MCF 10A (cell line): ENCODE data around the gene FAS. TPM values are rescaled to one million over a fixed set of nuclear protein-coding genes. Genes with fewer than 3 reads are reported as not detected.

Experiments used
- BruUV-seq: library from RNA; stranded (reverse); fragments of 400-500 nt; replicated peaks from 2 replicates; lab custom pipeline; 2021; lab: Mats Ljungman, UMichigan
- CTCF ChIA-PET: fragments of 300-600 bp; sonication (Branson Sonifier 250); formaldehyde crosslinking; extraction: SDS; loops from one replicate; lab custom pipeline; 2021; ENCODE audit warnings: antibody characterized with exemption, inconsistent platforms; lab: Yijun Ruan, JAX
- POLR2A ChIA-PET: fragments of 300-600, 350-650 bp; sonication (Branson Sonifier 250); formaldehyde crosslinking; extraction: SDS; loops from one replicate; lab custom pipeline; 2020; ENCODE audit warnings: antibody characterized with exemption, inconsistent platforms; lab: Yijun Ruan, JAX
- DNase-seq: peaks from one replicate; pipeline ENCODE4 v3.0.0-alpha.2; 2018; ENCODE audit not compliant: unreplicated experiment
- H3K27ac Mint-ChIP-seq: one replicate; pipeline ENCODE4 v1.8.0; 2022; ENCODE audit warnings: mild to moderate bottlenecking, low read depth, mixed read lengths; ENCODE audit not compliant: unreplicated experiment
- H3K27me3 Mint-ChIP-seq: one replicate; pipeline ENCODE4 v1.8.0; 2022; ENCODE audit warnings: mixed read lengths; ENCODE audit not compliant: insufficient read depth, unreplicated experiment
- H3K36me3 Mint-ChIP-seq: one replicate; pipeline ENCODE4 v1.8.0; 2022; ENCODE audit warnings: mild to moderate bottlenecking, moderate library complexity, mixed read lengths; ENCODE audit not compliant: insufficient read depth, unreplicated experiment
- H3K4me1 Mint-ChIP-seq: one replicate; pipeline ENCODE4 v1.8.0; 2022; ENCODE audit warnings: mixed read lengths; ENCODE audit not compliant: insufficient read depth, unreplicated experiment
- H3K4me3 Mint-ChIP-seq: one replicate; pipeline ENCODE4 v1.8.0; 2022; ENCODE audit warnings: mild to moderate bottlenecking, moderate library complexity, mixed read lengths; ENCODE audit not compliant: unreplicated experiment
- H3K9me3 Mint-ChIP-seq: one replicate; pipeline ENCODE4 v1.8.0; 2022; ENCODE audit warnings: mixed read lengths; ENCODE audit not compliant: unreplicated experiment
- intact Hi-C: fragments of 100-400 bp; cut with micrococcal nuclease; formaldehyde crosslinking; loops from 2 replicates; pipeline ENCODE4 v1.14.1; 2022
- total RNA-seq: library from RNA; stranded (reverse); gene quantifications from 2 replicates; pipeline ENCODE4 v1.2.3, GENCODE V29; 2022
- TF ChIP-seq, protein P1 (sequence below): fragments of 200-600 bp; IDR thresholded peaks from one replicate; pipeline ENCODE4 v1.8.0; 2022; ENCODE audit warnings: antibody characterized with exemption, mild to moderate bottlenecking; ENCODE audit not compliant: unreplicated experiment

FAS gene
- total RNA-seq, 1 experiment from 2014 or later: 60.2 TPM

DNA sequence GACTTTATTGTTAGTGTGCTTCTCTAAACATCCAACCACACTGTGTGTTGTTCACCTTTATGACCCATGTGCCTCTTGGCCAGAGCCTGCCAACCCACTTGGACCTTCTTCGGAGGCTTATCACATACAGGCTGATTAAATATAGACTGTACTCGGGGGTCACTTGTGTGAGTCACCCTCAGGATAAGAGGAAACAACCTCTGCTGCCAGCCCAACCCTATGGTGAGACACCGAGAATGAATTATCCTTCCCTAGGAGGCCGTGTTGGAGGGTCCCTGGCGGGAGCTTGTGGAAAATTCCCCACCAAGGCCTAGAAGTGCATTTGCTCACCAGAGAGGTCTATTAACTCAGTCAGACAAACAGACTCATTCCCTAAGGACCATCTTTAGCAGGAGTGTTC lies 63.0 kb downstream of the FAS start:
- H3K27me3 Mint-ChIP-seq: no peaks in the 10 kb centered on the region

DNA sequence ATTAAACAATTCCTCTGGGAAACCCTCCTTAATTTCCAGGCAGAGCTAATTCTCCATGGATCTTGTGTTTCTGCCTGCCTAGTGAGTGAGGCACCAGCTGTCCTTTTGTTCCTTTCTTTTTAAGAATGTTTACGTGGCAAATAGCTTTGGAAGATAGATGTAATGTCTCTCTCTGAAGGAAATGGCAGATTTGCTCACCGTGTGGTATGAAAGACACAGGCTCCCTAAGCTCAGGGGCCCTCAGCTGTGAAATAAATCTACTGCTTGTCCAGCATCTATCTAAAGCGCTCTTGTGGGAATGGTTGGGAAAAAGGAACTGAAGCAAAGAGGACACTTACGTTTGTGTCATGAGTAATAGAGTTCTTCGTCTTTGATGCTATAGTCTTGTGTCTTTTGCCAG lies 64.6 kb downstream of the FAS start:
- no peaks in the 10 kb centered on the region for H3K4me1 Mint-ChIP-seq
- no peak for DNase-seq
- no peaks in the 10 kb centered on the region for H3K27me3 Mint-ChIP-seq
- no peak overlapping the region for H3K4me3 Mint-ChIP-seq
- ChIA-PET POLR2A (interaction anchor here (0.9 to 1.3 kb wide), 4 partner anchors 10 to 110 kb away, joined by 3 to 4 read pairs (median 4); no protein-coding TSS in a partner anchor), CTCF (interaction anchor here (0.7 to 1.6 kb wide), 3 partner anchors 17 to 1963 kb away, joined by 3 read pairs; no protein-coding TSS in a partner anchor)
- no peaks in the 10 kb centered on the region for H3K9me3 Mint-ChIP-seq
- intact Hi-C loops: no loop called here
- no peak overlapping the region for H3K27ac Mint-ChIP-seq
- H3K36me3 Mint-ChIP-seq: peaks cover 12% of the 10 kb centered on the region
- TF ChIP-seq, protein P1, sequence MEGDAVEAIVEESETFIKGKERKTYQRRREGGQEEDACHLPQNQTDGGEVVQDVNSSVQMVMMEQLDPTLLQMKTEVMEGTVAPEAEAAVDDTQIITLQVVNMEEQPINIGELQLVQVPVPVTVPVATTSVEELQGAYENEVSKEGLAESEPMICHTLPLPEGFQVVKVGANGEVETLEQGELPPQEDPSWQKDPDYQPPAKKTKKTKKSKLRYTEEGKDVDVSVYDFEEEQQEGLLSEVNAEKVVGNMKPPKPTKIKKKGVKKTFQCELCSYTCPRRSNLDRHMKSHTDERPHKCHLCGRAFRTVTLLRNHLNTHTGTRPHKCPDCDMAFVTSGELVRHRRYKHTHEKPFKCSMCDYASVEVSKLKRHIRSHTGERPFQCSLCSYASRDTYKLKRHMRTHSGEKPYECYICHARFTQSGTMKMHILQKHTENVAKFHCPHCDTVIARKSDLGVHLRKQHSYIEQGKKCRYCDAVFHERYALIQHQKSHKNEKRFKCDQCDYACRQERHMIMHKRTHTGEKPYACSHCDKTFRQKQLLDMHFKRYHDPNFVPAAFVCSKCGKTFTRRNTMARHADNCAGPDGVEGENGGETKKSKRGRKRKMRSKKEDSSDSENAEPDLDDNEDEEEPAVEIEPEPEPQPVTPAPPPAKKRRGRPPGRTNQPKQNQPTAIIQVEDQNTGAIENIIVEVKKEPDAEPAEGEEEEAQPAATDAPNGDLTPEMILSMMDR: no peak
- BruUV-seq: no TSS peak

More for the DNA sequence above, 63.0 kb downstream of the FAS start:
- no peak overlapping the region for H3K4me3 Mint-ChIP-seq
- H3K4me1 Mint-ChIP-seq: no peaks in the 10 kb centered on the region
- POLR2A ChIA-PET: no interaction called here
- CTCF ChIA-PET: interaction anchor here (1.6 kb wide), 1 partner anchor 16 kb away, joined by 3 read pairs; no protein-coding TSS in a partner anchor
- no peak overlapping the region for H3K27ac Mint-ChIP-seq
- BruUV-seq: no TSS peak
- intact Hi-C loops: no loop called here
- peaks cover 10% of the 10 kb centered on the region for H3K36me3 Mint-ChIP-seq
- TF ChIP-seq, protein P1: no peak
- no peak for DNase-seq
- H3K9me3 Mint-ChIP-seq: no peaks in the 10 kb centered on the region

DNA sequence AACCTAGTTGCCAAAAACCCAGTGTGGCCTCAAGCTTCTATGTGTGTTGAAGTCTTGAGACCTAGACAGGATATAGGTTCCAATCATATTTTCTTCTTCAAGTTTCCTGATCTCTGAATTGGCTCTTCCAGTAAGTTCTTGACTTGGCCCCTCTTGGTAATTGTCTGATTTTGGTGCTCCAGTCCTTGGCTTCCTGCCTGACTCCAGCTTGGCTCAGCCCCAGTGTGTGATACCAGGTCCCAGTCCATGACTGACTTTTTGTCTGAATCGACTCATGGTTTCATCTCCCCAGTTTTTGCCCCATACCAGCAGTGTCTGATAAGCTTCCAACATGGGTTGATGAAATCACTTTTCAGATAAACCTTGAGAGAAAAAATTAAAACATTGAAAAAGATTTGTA lies 72.3 kb downstream of the FAS start:
- TF ChIP-seq, protein P1: no peak
- peak; percentile 1 for DNase-seq
- Mint-ChIP-seq H3K36me3 (peaks cover 11% of the 10 kb centered on the region), H3K4me3 (no peak overlapping the region), H3K9me3 (no peaks in the 10 kb centered on the region), H3K4me1 (no peaks in the 10 kb centered on the region), H3K27me3 (no peaks in the 10 kb centered on the region), H3K27ac (no peak overlapping the region)
- intact Hi-C loops: no loop called here
- POLR2A ChIA-PET: interaction anchor here (0.6 to 1.1 kb wide), 3 partner anchors 25 to 93 kb away, joined by 3 read pairs; no protein-coding TSS in a partner anchor
- CTCF ChIA-PET: interaction anchor here (1.0 to 1.5 kb wide), 2 partner anchors 33 to 504 kb away, joined by 4 to 5 read pairs; no protein-coding TSS in a partner anchor
- BruUV-seq: no TSS peak

DNA sequence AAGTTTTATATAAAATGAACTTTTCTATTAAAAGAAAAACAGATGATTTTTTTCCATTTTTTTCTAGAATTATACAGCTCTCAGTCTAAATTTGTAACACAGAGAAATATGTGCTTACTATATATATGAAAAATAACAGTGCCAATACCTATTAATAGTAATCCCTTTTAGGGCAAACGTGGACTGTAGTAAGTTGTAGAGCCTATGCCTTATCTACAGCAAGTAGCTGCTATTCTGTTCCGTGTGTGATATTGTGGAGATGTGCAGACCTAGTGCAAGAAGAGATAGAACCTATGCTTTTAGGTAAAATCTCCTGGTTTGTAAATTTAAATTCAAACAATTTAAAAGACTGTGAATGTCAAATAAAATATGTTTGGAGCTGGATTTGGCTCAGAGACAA lies 72.9 kb downstream of the FAS start:
- H3K9me3 Mint-ChIP-seq: no peaks in the 10 kb centered on the region
- DNase-seq: no peak
- BruUV-seq: no TSS peak
- intact Hi-C loops: no loop called here
- ChIA-PET CTCF (interaction anchor here (0.6 to 1.5 kb wide), 3 partner anchors 20 to 503 kb away, joined by 3 to 5 read pairs (median 4); no protein-coding TSS in a partner anchor), POLR2A (interaction anchor here (0.6 to 1.1 kb wide), 7 partner anchors 10 to 93 kb away, joined by 3 to 4 read pairs (median 3); no protein-coding TSS in a partner anchor)
- no peak overlapping the region for H3K4me3 Mint-ChIP-seq
- peaks cover 11% of the 10 kb centered on the region for H3K36me3 Mint-ChIP-seq
- H3K27ac Mint-ChIP-seq: no peak overlapping the region
- H3K4me1 Mint-ChIP-seq: no peaks in the 10 kb centered on the region
- TF ChIP-seq, protein P1: no peak
- H3K27me3 Mint-ChIP-seq: no peaks in the 10 kb centered on the region
